GM19240 (cell line): ENCODE data around the gene ZBTB48.

ENCODE experiments used
- DNase-seq: peaks from one replicate; pipeline ENCODE4 v3.0.0; 2011; ENCODE audit warnings: low spot score; ENCODE audit not compliant: insufficient read length

The ZBTB48 gene

GRCh38 chr1:6612641-6613360 lies 33.0 kb downstream of the ZBTB48 start:
- no peak for DNase-seq

- DNase-seq = peak; percentile 97
Observed at GRCh38 chr1:6613361-6614018, 33.7 kb downstream of the ZBTB48 start, which contains the start of gene PHF13. Gene PHF13, plus strand, starts transcription at chr1:6613731. Its CDS starts 336 bp downstream, at chr1:6614067.

- peak; percentile 52 for DNase-seq
Observed at GRCh38 chr1:6614019-6614928, 34.5 kb downstream of the ZBTB48 start.

- DNase-seq = no peak
Observed at GRCh38 chr1:6614929-6615785, 35.4 kb downstream of the ZBTB48 start.

- no peak for DNase-seq
Observed at GRCh38 chr1:6619045-6619444, 39.3 kb downstream of the ZBTB48 start.

GRCh38 chr1:6621429-6622391 lies 41.9 kb downstream of the ZBTB48 start:
- no peak for DNase-seq

GRCh38 chr1:6622396-6623152 lies 42.8 kb downstream of the ZBTB48 start:
- no peak for DNase-seq

- DNase-seq = no peak
Observed at GRCh38 chr1:6623269-6623965, 43.6 kb downstream of the ZBTB48 start.

- peak; percentile 94 for DNase-seq
Observed at GRCh38 chr1:6624710-6625583, 45.2 kb downstream of the ZBTB48 start, which contains the start of gene THAP3. Gene THAP3, plus strand, starts transcription at chr1:6624868. Its CDS starts 351 bp downstream, at chr1:6625219.

GRCh38 chr1:6625584-6626149 lies 45.9 kb downstream of the ZBTB48 start:
- peak; percentile 43 for DNase-seq

- DNase-seq = no peak
Observed at GRCh38 chr1:6627031-6627430, 47.2 kb downstream of the ZBTB48 start.

- DNase-seq = no peak
Observed at GRCh38 chr1:6627841-6628545, 48.2 kb downstream of the ZBTB48 start.

GRCh38 chr1:6628971-6629479 lies 49.2 kb downstream of the ZBTB48 start:
- DNase-seq = no peak

GRCh38 chr1:6630027-6630426 lies 50.2 kb downstream of the ZBTB48 start:
- DNase-seq = no peak

- DNase-seq = no peak
Observed at GRCh38 chr1:6631058-6631457, 51.3 kb downstream of the ZBTB48 start.
